HG03139 (cell line): ENCODE measurements around the gene WIZ.

ENCODE experiments used
- ATAC-seq: cut with Tn5 transposase; IDR thresholded peaks from one replicate; pipeline ENCODE4 v1.9.1; 2021; ENCODE audit not compliant: unreplicated experiment

WIZ gene

GRCh38 chr19:15379999-15380647 is 69.6 kb downstream of the WIZ start:
- peak; percentile 22 for ATAC-seq

- ATAC-seq = peak; percentile 75
These were observed 70.4 kb downstream of the WIZ start, which contains the start of gene AKAP8 for GRCh38 chr19:15379083-15379998. AKAP8 (minus strand) TSS chr19:15379787; CDS start chr19:15379731, 56 bp downstream.

- no peak for ATAC-seq
These were observed 71.1 kb downstream of the WIZ start for GRCh38 chr19:15378534-15379082.

GRCh38 chr19:15374796-15375440 is 74.8 kb downstream of the WIZ start:
- no peak for ATAC-seq

GRCh38 chr19:15374105-15374651 is 75.6 kb downstream of the WIZ start:
- ATAC-seq = no peak

- ATAC-seq = no peak
These were observed 76.1 kb downstream of the WIZ start for GRCh38 chr19:15373644-15374043.

GRCh38 chr19:15372891-15373301 is 76.9 kb downstream of the WIZ start:
- no peak for ATAC-seq

- no peak for ATAC-seq
These were observed 77.3 kb downstream of the WIZ start for GRCh38 chr19:15372470-15372869.

- ATAC-seq = no peak
These were observed 77.9 kb downstream of the WIZ start for GRCh38 chr19:15371786-15372380.

GRCh38 chr19:15371119-15371518 is 78.6 kb downstream of the WIZ start:
- no peak for ATAC-seq
